GM12873 (cell line): ENCODE measurements around the gene NISCH.

Experiments used
- CTCF ChIP-seq: IDR thresholded peaks from 2 replicates; pipeline ENCODE4 v1.5.1; 2012; ENCODE audit warnings: low read depth, mild to moderate bottlenecking, moderate library complexity, low read length, control low read depth; ENCODE audit not compliant: insufficient read depth; ENCODE audit errors: missing control alignments

The NISCH gene

GRCh38 chr3:52455283-52456168, at the start of gene NISCH:
Gene NISCH (plus strand): TSS chr3:52455604. CDS start chr3:52455642, 38 bp downstream.
- TF ChIP-seq CTCF = no peak

- no peak for TF ChIP-seq CTCF
Measured at GRCh38 chr3:52406231-52406661, 49.2 kb upstream of the NISCH start.

GRCh38 chr3:52406791-52407510, 48.5 kb upstream of the NISCH start:
- TF ChIP-seq CTCF = no peak

- TF ChIP-seq CTCF = no peak
Measured at GRCh38 chr3:52407779-52408178, 47.6 kb upstream of the NISCH start.

GRCh38 chr3:52408466-52408865, 46.9 kb upstream of the NISCH start:
- no peak for TF ChIP-seq CTCF

- TF ChIP-seq CTCF = no peak
Measured at GRCh38 chr3:52415800-52416199, 39.6 kb upstream of the NISCH start.

GRCh38 chr3:52420388-52420787, 35.0 kb upstream of the NISCH start:
- no peak for TF ChIP-seq CTCF
